ENCODE results near the gene CPXM1.
A peak's percentile ranks its signal among the peaks of the same experiment; 100 is the strongest.
"Not testable (repeated sequence)": the region's sequence is repeated elsewhere in the genome, so short reads cannot be mapped to it uniquely, and the experiment has no call there.

The CPXM1 gene

DNA sequence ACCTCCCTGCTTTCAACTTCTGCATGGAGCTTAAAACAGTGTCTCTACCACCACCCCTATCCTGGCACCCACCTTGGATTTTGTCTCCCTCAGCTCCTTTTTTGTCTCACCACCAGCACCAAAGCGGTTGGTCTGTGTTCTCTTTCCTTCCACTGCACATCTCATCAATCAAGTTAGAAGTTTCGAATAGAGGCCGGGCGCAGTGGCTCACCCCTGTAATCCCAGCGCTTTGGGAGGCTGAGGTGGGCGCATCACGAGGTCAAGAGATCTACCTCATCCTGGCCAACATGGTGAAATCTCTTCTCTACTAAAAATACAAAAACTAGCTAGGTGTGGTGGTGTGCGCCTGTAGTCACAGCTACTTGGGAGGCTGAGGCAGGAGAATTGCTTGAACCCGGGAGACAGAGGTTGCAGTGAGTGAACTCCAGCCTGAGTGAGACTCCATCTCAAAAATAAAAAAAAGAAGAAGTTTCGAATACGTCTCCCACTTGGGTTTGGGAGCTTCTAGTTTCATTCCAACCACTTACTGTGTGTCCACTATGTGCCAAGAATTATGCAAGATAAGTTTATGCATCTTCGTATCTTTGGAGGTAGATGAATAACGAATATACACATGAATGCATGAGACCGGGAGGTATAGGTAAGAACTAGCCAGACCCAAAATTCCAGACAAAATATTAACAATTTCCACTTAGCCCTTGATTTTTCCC, 34.1 kb upstream of the CPXM1 start:
- H3K36me3 Mint-ChIP-seq = peaks cover 3% of the 10 kb centered on the region
- H3K27ac Mint-ChIP-seq = no peak overlapping the region
- peaks cover 21% of the 10 kb centered on the region for H3K4me1 Mint-ChIP-seq (ENCODE audit: low read depth)
- no peak overlapping the region for H3K4me3 Mint-ChIP-seq
- no peaks in the 10 kb centered on the region for H3K9me3 Mint-ChIP-seq (ENCODE audit: low read depth)
- H3K27me3 Mint-ChIP-seq = no peaks in the 10 kb centered on the region

DNA sequence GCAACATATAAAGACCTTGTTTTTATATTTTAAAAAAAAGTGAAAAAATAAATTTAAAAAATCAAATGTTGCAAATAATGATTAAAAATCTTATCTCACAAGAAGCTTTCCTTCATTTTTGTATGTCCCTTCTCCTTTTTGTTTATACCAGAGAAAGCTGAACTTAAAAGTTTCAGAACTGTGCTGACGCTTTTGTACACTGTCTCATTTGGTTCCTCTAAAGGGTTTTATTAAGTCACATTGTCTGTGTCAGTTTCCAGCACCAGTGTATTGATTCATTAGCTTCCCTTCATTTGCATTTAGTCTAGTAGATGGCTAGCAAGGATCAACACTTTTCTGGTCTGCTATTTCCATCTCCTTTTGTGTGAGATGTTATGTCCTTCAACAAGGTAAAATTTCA, 33.3 kb upstream of the CPXM1 start:
- Mint-ChIP-seq H3K4me3 (no peak overlapping the region), H3K4me1 (ENCODE audit: low read depth) (peaks cover 16% of the 10 kb centered on the region), H3K9me3 (ENCODE audit: low read depth) (no peaks in the 10 kb centered on the region), H3K27me3 (no peaks in the 10 kb centered on the region), H3K36me3 (peaks cover 3% of the 10 kb centered on the region), H3K27ac (no peak overlapping the region)

- peaks cover 11% of the 10 kb centered on the region for H3K4me1 Mint-ChIP-seq (ENCODE audit: low read depth)
- H3K27ac Mint-ChIP-seq; H3K36me3 Mint-ChIP-seq; H3K27me3 Mint-ChIP-seq; H3K4me3 Mint-ChIP-seq; H3K9me3 Mint-ChIP-seq (ENCODE audit: low read depth): not testable (repeated sequence)
Measured at GRCh38 chr20:2831206-2831605, 30.8 kb upstream of the CPXM1 start.

GRCh38 chr20:2829376-2829775, 28.9 kb upstream of the CPXM1 start:
- H3K36me3 Mint-ChIP-seq = peaks cover 2% of the 10 kb centered on the region
- peaks cover 17% of the 10 kb centered on the region for H3K4me1 Mint-ChIP-seq (ENCODE audit: low read depth)
- H3K4me3 Mint-ChIP-seq = no peak overlapping the region
- H3K27me3 Mint-ChIP-seq = peaks cover 5% of the 10 kb centered on the region
- no peaks in the 10 kb centered on the region for H3K9me3 Mint-ChIP-seq (ENCODE audit: low read depth)
- H3K27ac Mint-ChIP-seq = no peak overlapping the region

DNA sequence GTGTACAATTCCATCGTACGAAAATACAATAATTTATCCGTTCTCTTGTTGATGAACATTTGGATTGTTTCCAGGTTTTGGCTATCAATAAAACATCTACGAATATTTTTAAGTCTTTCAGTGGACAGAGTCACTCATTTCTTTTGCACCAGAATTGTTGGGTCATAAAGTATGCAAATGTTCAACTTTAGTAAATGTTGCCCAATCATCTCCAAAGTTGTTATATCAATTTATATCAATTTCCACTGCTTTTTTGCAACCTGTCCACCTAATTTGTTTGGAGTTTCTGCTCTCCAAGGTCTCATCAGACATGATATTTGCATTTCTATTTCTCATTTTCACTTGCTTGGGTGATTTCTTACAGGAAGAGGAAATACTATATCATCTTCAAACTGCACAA, 26.2 kb upstream of the CPXM1 start:
- Mint-ChIP-seq H3K27ac (no peak overlapping the region), H3K9me3 (ENCODE audit: low read depth) (no peaks in the 10 kb centered on the region), H3K27me3 (peaks cover 7% of the 10 kb centered on the region), H3K36me3 (peaks cover 2% of the 10 kb centered on the region), H3K4me3 (no peak overlapping the region), H3K4me1 (ENCODE audit: low read depth) (peaks cover 19% of the 10 kb centered on the region)

- H3K27me3 Mint-ChIP-seq = peaks cover 9% of the 10 kb centered on the region
- peaks cover 22% of the 10 kb centered on the region for H3K4me1 Mint-ChIP-seq (ENCODE audit: low read depth)
- peaks cover 2% of the 10 kb centered on the region for H3K36me3 Mint-ChIP-seq
- peak overlapping the region; percentile 52 for H3K4me3 Mint-ChIP-seq
- H3K27ac Mint-ChIP-seq = no peak overlapping the region
- no peaks in the 10 kb centered on the region for H3K9me3 Mint-ChIP-seq (ENCODE audit: low read depth)
Measured at GRCh38 chr20:2825761-2826160, 25.3 kb upstream of the CPXM1 start.

- Mint-ChIP-seq H3K9me3 (ENCODE audit: low read depth) (no peaks in the 10 kb centered on the region), H3K4me3 (no peak overlapping the region), H3K27me3 (peaks cover 13% of the 10 kb centered on the region), H3K36me3 (peaks cover 2% of the 10 kb centered on the region), H3K4me1 (ENCODE audit: low read depth) (peaks cover 24% of the 10 kb centered on the region), H3K27ac (no peak overlapping the region)
Measured at GRCh38 chr20:2822073-2822472, 21.6 kb upstream of the CPXM1 start.

DNA sequence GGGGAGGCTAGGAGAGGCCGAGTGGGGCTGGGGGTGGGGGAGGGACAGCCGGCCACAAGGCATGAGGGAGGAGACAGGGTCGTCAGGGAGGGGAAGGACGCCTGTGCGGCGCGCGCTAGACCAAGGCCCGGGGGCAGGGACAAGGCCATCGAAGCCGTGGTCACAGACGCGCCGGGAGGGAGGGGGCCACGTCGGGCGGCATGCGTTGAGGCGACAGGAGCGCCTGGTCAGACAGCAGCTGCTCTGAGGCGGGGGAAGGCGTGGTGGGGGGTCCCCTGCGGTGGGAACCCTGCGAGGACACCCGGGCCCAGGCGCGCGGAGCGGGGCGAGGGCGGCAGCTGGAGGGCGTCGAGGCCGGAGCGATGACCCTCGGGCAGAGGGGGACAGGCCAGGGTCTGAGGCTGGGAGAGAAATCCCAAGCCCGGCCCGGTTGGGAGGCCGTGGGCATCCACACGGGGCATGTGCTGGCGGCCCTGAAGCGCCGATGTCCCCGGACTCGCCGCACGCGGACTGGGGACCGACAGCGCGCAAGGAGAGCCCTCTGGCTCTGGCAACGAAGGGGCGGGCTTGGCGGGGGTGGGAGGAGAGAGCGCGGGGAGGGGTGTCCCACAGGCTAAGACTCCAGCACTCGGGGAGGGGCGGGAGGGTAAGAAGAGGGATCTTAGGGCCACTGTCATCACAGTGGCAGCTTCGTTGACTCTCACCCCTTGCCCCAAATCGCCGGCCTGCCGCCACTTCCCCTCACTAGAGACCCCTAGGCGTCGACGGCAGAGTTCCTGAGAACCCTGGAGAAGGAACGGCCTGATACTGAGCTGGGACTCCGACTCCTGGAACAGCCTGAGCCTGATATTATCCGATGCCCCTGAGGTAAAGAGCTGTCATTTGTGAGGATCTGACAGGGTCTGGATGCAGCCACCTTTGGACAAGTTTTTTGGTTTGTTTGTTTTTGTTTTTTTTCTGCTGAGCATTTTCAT, 20.8 kb upstream of the CPXM1 start:
- H3K4me3 Mint-ChIP-seq = peak overlapping the region; percentile 53
- peaks cover 18% of the 10 kb centered on the region for H3K4me1 Mint-ChIP-seq (ENCODE audit: low read depth)
- peaks cover 13% of the 10 kb centered on the region for H3K27me3 Mint-ChIP-seq
- H3K36me3 Mint-ChIP-seq = peaks cover 2% of the 10 kb centered on the region
- H3K9me3 Mint-ChIP-seq (ENCODE audit: low read depth) = no peaks in the 10 kb centered on the region
- H3K27ac Mint-ChIP-seq = no peak overlapping the region

- H3K4me1 Mint-ChIP-seq (ENCODE audit: low read depth) = peaks cover 12% of the 10 kb centered on the region
- H3K4me3 Mint-ChIP-seq = no peak overlapping the region
- H3K9me3 Mint-ChIP-seq (ENCODE audit: low read depth) = no peaks in the 10 kb centered on the region
- peaks cover 10% of the 10 kb centered on the region for H3K27me3 Mint-ChIP-seq
- H3K36me3 Mint-ChIP-seq = no peaks in the 10 kb centered on the region
- no peak overlapping the region for H3K27ac Mint-ChIP-seq
Measured at GRCh38 chr20:2820084-2820895, 19.9 kb upstream of the CPXM1 start.

DNA sequence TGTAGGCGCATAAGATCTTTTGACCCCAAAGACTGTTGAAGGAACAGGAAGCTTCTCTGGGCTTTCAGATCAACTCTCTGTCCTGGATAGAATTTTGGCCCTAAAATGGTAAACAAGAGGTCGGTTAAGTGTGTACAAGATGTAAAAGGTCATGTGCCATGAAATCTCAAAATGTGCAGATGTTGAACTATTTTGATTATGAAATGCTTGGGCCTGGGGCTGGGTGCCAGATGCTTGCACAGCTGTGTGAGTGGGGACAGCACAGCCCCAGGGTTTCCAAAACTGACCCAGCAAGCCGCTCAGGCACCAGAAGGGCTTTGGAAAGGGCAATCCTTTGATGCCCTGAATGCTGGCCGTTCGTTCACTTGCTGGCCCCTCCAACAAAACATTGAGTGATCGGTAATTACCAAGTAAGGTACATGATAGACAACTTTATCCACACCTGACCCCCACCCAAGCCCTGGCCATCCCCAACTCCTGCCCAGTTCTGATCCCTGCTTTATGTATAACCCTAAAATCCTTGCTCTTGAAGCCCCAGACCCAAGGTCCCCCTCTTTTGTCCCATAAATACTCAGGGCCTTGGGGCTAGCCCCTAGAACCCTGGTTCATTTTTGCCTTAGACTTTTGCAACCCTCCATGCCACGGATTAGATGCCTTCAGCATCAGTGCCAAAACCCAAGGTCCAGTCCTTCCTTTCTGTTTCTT, 17.6 kb upstream of the CPXM1 start:
- Mint-ChIP-seq H3K27me3 (peaks cover 10% of the 10 kb centered on the region), H3K36me3 (no peaks in the 10 kb centered on the region), H3K4me3 (no peak overlapping the region), H3K9me3 (ENCODE audit: low read depth) (no peaks in the 10 kb centered on the region), H3K27ac (no peak overlapping the region), H3K4me1 (ENCODE audit: low read depth) (peaks cover 12% of the 10 kb centered on the region)

DNA sequence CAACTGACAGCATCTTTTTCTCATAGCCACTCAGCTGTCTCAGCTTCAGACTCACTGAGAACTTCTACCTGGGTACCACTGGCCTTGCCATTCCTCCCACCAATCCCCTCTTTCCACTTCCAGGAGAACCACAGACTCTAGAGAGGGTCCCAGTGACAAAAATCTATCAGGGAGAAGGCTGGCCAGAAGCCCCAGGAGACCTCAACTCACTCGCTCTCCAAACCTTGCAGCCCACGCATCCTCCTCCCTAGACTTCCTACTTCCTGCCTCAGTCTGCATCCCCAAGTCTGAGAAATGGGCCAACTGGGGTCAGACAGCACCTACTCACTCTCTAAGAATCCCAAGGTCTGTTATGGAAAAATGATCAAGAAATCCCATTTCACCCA, 16.9 kb upstream of the CPXM1 start:
- Mint-ChIP-seq H3K4me1 (ENCODE audit: low read depth) (peaks cover 12% of the 10 kb centered on the region), H3K9me3 (ENCODE audit: low read depth) (peaks cover 1% of the 10 kb centered on the region), H3K27ac (no peak overlapping the region), H3K36me3 (peaks cover 2% of the 10 kb centered on the region), H3K4me3 (no peak overlapping the region), H3K27me3 (peaks cover 12% of the 10 kb centered on the region)

- Mint-ChIP-seq H3K36me3 (peaks cover 8% of the 10 kb centered on the region), H3K9me3 (ENCODE audit: low read depth) (peaks cover 6% of the 10 kb centered on the region), H3K4me3 (no peak overlapping the region), H3K27ac (no peak overlapping the region), H3K4me1 (ENCODE audit: low read depth) (peaks cover 7% of the 10 kb centered on the region), H3K27me3 (peaks cover 15% of the 10 kb centered on the region)
Measured at GRCh38 chr20:2816583-2817340, 16.3 kb upstream of the CPXM1 start.

- H3K4me1 Mint-ChIP-seq (ENCODE audit: low read depth) = peaks cover 3% of the 10 kb centered on the region
- H3K36me3 Mint-ChIP-seq = peaks cover 9% of the 10 kb centered on the region
- no peak within 1 kb of the TSS for H3K4me3 Mint-ChIP-seq
- H3K27ac Mint-ChIP-seq = no peak within 1 kb of the TSS
- H3K9me3 Mint-ChIP-seq (ENCODE audit: low read depth) = peaks cover 6% of the 10 kb centered on the region
- peaks cover 16% of the 10 kb centered on the region for H3K27me3 Mint-ChIP-seq
Measured at GRCh38 chr20:2816030-2816582, 15.7 kb upstream of the CPXM1 start, which contains the start of gene TMEM239. Gene TMEM239, plus strand, starts transcription at chr20:2816364. Its CDS starts 191 bp downstream, at chr20:2816555.

Data from activated naive CD8-positive, alpha-beta T cell (primary cell).